IPS-18a (cell line): ENCODE data around the gene PRKG1.
"Not testable (repeated sequence)": the region's sequence is repeated elsewhere in the genome, so short reads cannot be mapped to it uniquely, and the experiment has no call there.

Experiments used
- H3K27ac ChIP-seq: one replicate; pipeline ENCODE4 v1.5.1; 2013; ENCODE audit warnings: low read length
- H3K27me3 ChIP-seq: one replicate; pipeline ENCODE4 v1.6.1; 2013; ENCODE audit warnings: mild to moderate bottlenecking, low read length; ENCODE audit not compliant: control insufficient read depth, insufficient read depth
- H3K36me3 ChIP-seq: one replicate; pipeline ENCODE4 v1.6.1; 2013; ENCODE audit warnings: low read depth, low read length; ENCODE audit not compliant: control insufficient read depth
- H3K4me1 ChIP-seq: one replicate; pipeline ENCODE4 v1.6.1; 2013; ENCODE audit warnings: low read depth, low read length; ENCODE audit not compliant: control insufficient read depth
- H3K4me3 ChIP-seq: one replicate; pipeline ENCODE4 v1.5.1; 2013; ENCODE audit warnings: low read length
- H3K9ac ChIP-seq: one replicate; pipeline ENCODE4 v1.6.1; 2013; ENCODE audit warnings: mild to moderate bottlenecking, low read length, moderate library complexity
- H3K9me3 ChIP-seq: one replicate; pipeline ENCODE4 v1.6.1; 2013; ENCODE audit warnings: low read depth, low read length; ENCODE audit not compliant: control insufficient read depth

The PRKG1 gene

DNA sequence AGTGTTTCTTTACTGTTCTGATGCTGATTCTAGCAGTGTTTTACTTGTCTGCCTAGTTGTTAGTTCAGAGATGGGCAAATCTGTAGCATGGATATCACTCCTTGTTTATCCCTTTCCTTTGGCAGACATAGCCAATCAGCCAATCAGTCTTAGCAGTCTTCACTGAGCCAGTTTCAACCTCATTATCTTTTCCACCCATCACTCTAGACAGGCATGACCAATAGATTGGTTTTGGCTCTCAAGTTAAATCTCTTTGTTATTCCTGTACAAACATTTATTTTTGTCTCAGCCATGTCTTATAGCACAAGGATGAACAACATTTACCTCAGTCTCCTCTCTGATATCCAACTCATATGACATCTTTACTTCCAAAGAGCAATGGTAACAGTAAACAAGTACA lies 109.5 kb downstream of the PRKG1 start:
- no peaks in the 10 kb centered on the region for H3K4me1 ChIP-seq
- no peaks in the 10 kb centered on the region for H3K9me3 ChIP-seq
- H3K27ac ChIP-seq: no peak overlapping the region
- H3K9ac ChIP-seq: no peak overlapping the region
- H3K27me3 ChIP-seq: no peaks in the 10 kb centered on the region
- no peaks in the 10 kb centered on the region for H3K36me3 ChIP-seq
- no peak overlapping the region for H3K4me3 ChIP-seq

DNA sequence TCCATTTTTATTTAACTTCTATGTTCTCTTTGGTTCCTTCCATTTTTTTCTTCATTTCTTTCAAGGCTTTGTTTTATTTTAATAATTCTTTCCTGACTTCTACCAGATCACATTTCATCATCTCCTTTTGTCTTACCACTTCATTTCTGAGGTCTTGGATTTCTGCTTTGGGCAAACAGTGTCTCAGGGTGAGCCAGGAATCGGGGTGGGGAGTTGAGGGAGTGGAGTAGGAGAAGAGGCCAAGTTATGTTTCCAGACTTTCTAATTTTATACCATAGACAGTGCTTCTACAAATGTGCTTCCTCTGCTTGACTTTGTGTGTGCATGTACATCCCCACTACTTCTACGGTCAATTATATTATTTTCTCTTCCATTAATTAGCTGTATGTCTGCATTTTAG lies 112.1 kb downstream of the PRKG1 start:
- no peaks in the 10 kb centered on the region for H3K9me3 ChIP-seq
- H3K27me3 ChIP-seq: no peaks in the 10 kb centered on the region
- no peak overlapping the region for H3K4me3 ChIP-seq
- H3K36me3 ChIP-seq: no peaks in the 10 kb centered on the region
- H3K4me1 ChIP-seq: no peaks in the 10 kb centered on the region
- no peak overlapping the region for H3K27ac ChIP-seq
- no peak overlapping the region for H3K9ac ChIP-seq

DNA sequence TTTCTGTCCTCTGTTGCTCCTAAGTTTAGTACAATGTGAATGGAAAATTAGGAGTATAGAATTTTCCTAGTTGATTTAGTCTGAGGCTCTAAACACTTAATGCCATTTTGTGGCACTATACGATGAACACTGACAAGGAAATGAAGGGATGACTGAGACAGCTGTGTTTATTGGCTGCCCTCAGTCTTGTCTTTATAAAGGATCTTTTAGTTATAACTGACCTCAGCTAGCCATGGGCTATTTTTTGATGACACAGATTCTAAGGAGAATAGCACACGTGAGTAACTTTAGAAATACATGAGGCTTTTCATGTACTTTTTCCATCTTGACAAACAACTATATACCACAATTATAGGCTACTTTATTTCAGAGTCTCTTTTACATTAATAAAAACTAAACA lies 113.7 kb downstream of the PRKG1 start:
- H3K9ac ChIP-seq: no peak overlapping the region
- no peaks in the 10 kb centered on the region for H3K4me1 ChIP-seq
- no peaks in the 10 kb centered on the region for H3K27me3 ChIP-seq
- H3K4me3 ChIP-seq: no peak overlapping the region
- no peak overlapping the region for H3K27ac ChIP-seq
- no peaks in the 10 kb centered on the region for H3K9me3 ChIP-seq
- H3K36me3 ChIP-seq: no peaks in the 10 kb centered on the region

DNA sequence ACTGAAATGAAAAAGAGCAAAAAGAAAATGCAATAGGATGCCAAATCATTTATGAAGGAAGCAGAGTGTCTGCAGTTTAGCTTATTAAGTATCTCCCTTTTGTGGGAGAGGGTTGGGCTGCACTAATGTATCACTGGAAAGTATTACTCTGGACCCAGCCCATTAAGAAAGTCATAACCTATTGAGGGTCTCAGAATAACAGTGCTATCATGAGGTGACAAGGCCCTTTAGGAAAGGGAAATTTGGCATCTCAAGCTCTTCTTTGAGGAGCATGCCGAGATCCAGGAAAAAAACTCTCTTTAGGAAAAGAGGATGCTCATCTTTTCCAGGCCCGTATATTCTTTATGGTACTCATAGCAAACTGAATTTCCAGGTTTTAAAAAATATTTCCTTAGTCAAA lies 114.6 kb downstream of the PRKG1 start:
- Histone ChIP-seq H3K27ac (no peak overlapping the region), H3K27me3 (no peaks in the 10 kb centered on the region), H3K9me3 (no peaks in the 10 kb centered on the region), H3K36me3 (no peaks in the 10 kb centered on the region), H3K4me3 (no peak overlapping the region), H3K4me1 (no peaks in the 10 kb centered on the region), H3K9ac (no peak overlapping the region)

DNA sequence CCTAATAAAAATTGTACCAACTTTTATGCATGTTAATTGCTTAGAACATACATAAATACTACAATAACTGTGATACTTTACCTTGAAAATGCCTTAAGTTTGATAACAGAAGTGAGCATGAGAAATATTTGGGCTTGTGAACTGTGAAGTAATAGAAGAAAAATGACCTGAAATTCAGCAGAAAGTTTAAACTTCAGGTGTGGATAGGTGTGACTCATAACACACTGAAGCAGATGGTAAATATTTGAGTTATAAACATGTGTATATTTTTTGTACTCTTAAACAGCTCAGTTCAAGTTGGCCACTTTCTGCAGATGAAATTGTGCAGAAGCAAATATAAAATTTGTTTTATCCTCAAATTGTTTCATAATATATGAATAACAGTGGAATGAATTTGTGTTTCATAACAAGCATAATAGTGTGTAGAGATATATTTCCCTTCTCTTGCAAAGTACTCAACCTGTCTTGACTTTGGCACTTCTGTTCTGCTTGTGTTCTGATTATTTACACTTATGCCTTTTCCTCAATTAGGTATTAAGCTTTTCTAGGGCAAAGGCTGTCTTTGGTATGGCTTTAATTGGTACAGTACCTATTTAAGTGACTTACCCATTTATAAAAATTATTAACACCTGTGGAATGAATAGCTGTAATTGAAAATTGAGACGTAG lies 122.4 kb downstream of the PRKG1 start:
- no peaks in the 10 kb centered on the region for H3K9me3 ChIP-seq
- no peaks in the 10 kb centered on the region for H3K4me1 ChIP-seq
- no peaks in the 10 kb centered on the region for H3K27me3 ChIP-seq
- no peak overlapping the region for H3K9ac ChIP-seq
- H3K4me3 ChIP-seq: no peak overlapping the region
- no peak overlapping the region for H3K27ac ChIP-seq
- no peaks in the 10 kb centered on the region for H3K36me3 ChIP-seq

DNA sequence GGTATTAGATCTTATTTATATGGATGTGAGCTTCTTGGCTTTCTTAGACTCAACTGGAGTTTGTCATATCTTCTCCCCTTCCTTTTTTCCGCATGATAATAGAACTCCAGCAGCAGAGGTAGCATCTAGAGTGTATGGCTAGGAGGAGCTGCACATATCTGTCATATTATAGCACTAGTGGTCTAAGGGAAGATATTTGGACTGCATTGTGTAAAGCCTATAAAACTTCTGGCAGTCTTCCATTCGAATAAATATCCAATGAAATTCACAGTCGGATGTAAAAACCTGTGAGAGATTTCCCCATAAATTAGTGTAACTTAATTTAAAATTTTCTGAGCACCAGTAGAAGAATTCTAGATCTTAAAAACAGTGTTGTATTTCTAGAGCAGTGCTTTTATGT lies 123.9 kb downstream of the PRKG1 start:
- Histone ChIP-seq H3K4me1 (peaks cover 4% of the 10 kb centered on the region), H3K27ac (no peak overlapping the region), H3K27me3 (no peaks in the 10 kb centered on the region), H3K36me3 (no peaks in the 10 kb centered on the region), H3K4me3 (no peak overlapping the region), H3K9me3 (no peaks in the 10 kb centered on the region), H3K9ac (no peak overlapping the region)

DNA sequence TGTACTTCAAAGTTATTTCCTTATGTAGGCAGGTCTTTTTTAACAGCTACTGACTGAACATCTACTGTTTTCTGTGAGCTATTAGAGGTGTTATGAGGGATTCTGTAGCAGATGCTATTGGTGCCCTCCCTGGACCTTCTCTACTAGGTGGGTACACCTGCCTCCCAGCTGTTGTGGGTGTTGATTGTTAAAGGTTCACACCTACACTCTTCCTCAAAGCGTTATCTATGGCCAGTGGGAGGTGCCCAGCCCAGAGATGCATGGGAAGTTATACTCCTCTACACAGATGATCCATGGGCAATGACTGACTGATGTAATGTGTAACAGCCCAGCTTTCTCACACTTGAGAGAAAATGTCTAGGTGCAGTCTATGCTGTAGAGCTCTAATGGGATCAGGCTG lies 127.7 kb downstream of the PRKG1 start:
- H3K27ac ChIP-seq: no peak overlapping the region

DNA sequence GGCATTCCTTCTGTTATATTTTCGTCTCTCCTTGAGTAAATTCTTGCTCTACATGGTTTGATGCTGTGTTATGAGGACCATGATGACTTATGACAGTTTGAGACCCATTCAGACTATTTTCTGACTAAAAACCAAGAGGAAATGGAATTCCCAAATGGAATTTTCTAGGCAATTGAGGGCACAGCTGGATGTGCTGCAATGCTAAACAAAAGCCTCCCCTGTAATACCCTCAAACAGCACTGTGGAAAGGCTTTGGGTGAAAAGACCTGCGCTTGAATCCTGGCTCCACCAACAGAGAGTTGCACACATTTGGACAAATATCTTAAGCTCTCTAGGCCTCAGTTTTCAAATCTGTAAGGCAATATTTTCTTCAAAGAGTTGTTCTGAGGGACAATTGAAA lies 129.1 kb downstream of the PRKG1 start:
- H3K27me3 ChIP-seq: no peaks in the 10 kb centered on the region
- H3K36me3 ChIP-seq: no peaks in the 10 kb centered on the region
- H3K4me1 ChIP-seq: peaks cover 22% of the 10 kb centered on the region
- peak overlapping the region; percentile 16 for H3K4me3 ChIP-seq
- no peaks in the 10 kb centered on the region for H3K9me3 ChIP-seq
- no peak overlapping the region for H3K27ac ChIP-seq
- peak overlapping the region; percentile 12 for H3K9ac ChIP-seq

More for the DNA sequence above, 127.7 kb downstream of the PRKG1 start:
- H3K4me1 ChIP-seq: peaks cover 22% of the 10 kb centered on the region
- H3K36me3 ChIP-seq: no peaks in the 10 kb centered on the region
- no peaks in the 10 kb centered on the region for H3K9me3 ChIP-seq
- no peak overlapping the region for H3K9ac ChIP-seq
- H3K4me3 ChIP-seq: no peak overlapping the region
- H3K27me3 ChIP-seq: no peaks in the 10 kb centered on the region

DNA sequence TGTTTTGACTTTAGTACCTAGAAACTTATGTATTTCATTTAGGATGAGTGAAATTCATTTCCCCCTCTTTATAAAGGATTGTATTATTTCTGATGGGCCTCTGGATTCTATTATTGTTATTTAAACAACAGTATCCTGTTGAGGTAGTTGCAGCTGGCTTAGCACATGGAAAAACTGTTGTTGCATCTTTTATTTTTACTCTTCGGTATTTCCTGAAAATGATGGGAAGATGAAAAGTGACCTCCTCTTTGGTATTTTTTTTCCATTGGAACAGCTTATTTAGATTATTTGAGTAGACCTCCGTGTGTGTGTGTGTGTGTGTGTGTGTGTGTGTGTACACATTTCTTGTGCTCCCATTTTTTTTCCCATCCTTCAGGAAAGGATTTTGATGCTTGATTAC lies 129.8 kb downstream of the PRKG1 start:
- Histone ChIP-seq H3K4me3 (peak overlapping the region; percentile 16), H3K27me3 (no peaks in the 10 kb centered on the region), H3K9me3 (no peaks in the 10 kb centered on the region), H3K4me1 (peaks cover 22% of the 10 kb centered on the region), H3K9ac (peak overlapping the region; percentile 12), H3K27ac (peak overlapping the region; percentile 49), H3K36me3 (no peaks in the 10 kb centered on the region)

DNA sequence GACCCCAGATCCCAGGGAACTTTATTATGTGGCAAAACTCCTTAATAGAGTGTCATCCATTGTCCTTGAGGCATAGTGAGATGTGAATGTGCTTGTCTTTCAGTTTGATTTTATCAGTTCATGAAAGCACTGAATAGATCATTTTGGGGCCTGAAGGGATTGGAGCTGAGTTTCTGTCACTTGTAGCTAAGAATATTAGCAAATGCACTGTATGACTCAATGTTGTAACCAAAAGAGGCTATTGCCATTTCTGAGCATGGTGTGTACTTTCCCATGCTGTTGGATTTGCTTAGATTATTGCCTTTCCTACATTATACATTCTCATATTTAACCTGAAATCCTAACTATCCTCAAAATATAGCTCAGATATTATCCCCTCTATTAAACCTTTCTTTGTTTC lies 130.4 kb downstream of the PRKG1 start:
- H3K27ac ChIP-seq: peak overlapping the region; percentile 49
- no peaks in the 10 kb centered on the region for H3K9me3 ChIP-seq
- H3K9ac ChIP-seq: no peak overlapping the region
- H3K27me3 ChIP-seq: no peaks in the 10 kb centered on the region
- H3K36me3 ChIP-seq: no peaks in the 10 kb centered on the region
- H3K4me3 ChIP-seq: no peak overlapping the region
- peaks cover 22% of the 10 kb centered on the region for H3K4me1 ChIP-seq

DNA sequence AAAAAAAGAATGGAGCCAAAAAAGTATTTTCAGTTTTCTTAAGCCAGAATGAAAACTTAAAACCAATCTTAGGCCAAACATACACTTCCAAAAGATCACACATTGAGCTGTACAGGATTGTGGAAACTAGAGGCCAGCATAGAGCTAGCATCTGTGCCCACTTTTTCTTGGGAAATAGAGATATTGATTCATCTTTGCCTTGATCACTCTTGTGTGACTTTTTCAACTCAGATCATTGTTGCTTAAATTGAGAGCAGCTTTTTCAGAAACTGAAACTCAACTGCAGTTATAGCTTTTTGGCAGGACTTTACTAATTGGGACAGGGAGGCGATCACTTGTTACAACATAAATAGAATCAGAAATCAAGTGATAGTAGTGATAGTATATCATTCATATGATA lies 132.2 kb downstream of the PRKG1 start:
- Histone ChIP-seq H3K9me3 (no peaks in the 10 kb centered on the region), H3K9ac (no peak overlapping the region), H3K27ac (no peak overlapping the region), H3K27me3 (no peaks in the 10 kb centered on the region), H3K4me1 (peaks cover 22% of the 10 kb centered on the region), H3K36me3 (no peaks in the 10 kb centered on the region), H3K4me3 (no peak overlapping the region)

DNA sequence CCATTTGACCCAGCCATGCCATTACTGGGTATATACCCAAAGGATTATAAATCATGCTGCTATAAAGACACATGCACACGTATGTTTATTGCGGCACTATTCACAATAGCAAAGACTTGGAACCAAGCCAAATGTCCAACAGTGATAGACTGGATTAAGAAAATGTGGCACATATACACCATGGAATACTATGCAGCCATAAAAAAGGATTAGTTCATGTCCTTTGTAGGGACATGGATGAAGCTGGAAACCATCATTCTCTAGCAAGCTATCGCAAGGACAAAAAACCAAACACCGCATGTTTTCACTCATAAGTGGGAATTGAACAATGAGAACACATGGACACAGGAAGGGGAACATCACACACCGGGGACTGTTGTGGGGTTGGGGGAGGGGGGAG lies 138.7 kb downstream of the PRKG1 start:
- H3K9me3 ChIP-seq, H3K4me1 ChIP-seq, H3K4me3 ChIP-seq, H3K9ac ChIP-seq, H3K36me3 ChIP-seq, H3K27me3 ChIP-seq, H3K27ac ChIP-seq: not testable (repeated sequence)
